Measurements from ENCODE around the gene CD44. TPM values are rescaled to one million over a fixed set of nuclear protein-coding genes. Genes with fewer than 3 reads are reported as not detected.

CD44 gene
- total RNA-seq, 4 donors from 2014 or later = 19.5 to 32.5 (median 29.2) TPM

DNA sequence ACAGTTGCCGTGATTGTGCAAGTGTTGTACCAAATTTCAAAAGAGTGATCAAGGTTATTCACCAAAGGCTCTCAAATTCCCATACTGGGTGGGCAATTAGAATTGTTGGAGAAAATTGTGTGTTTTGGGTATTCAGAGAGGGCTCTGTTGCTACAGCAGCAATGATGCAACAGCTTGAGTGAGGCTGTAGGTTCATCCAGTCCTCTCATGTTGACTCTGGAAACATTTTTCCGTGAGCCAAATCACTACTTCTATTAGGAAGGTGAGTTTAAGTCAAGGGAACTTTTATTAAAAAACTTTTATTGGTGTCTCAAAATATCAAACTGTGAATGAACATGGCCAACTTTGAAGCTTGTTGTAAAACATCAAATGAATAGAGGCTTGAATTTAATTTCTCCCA, 116.5 kb downstream of the CD44 start:
- intact Hi-C loops (cut with DNase I; ENCODE audit: low total_unique reads) (no loop called here), in situ Hi-C loops (cut with MboI; ENCODE audit: low sequenced_read_pairs in 4 of 4) (no loop called here)
- TF ChIP-seq, protein P1, sequence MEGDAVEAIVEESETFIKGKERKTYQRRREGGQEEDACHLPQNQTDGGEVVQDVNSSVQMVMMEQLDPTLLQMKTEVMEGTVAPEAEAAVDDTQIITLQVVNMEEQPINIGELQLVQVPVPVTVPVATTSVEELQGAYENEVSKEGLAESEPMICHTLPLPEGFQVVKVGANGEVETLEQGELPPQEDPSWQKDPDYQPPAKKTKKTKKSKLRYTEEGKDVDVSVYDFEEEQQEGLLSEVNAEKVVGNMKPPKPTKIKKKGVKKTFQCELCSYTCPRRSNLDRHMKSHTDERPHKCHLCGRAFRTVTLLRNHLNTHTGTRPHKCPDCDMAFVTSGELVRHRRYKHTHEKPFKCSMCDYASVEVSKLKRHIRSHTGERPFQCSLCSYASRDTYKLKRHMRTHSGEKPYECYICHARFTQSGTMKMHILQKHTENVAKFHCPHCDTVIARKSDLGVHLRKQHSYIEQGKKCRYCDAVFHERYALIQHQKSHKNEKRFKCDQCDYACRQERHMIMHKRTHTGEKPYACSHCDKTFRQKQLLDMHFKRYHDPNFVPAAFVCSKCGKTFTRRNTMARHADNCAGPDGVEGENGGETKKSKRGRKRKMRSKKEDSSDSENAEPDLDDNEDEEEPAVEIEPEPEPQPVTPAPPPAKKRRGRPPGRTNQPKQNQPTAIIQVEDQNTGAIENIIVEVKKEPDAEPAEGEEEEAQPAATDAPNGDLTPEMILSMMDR (IDR thresholded peaks at IDR 0.05 in 4 of 5, conservative IDR thresholded peaks at IDR 0.05 in 1 of 5) = no peak
- TF ChIP-seq POLR2A (IDR thresholded peaks at IDR 0.05) = no peak
- ATAC-seq (no peak), DNase-seq (no peak)
- H3K9me3 ChIP-seq = no peaks in the 10 kb centered on the region
- no peak overlapping the region for H3K27ac ChIP-seq
- no peaks in the 10 kb centered on the region for H3K36me3 ChIP-seq
- H3K27me3 ChIP-seq = no peaks in the 10 kb centered on the region
- no peaks in the 10 kb centered on the region for H3K4me1 ChIP-seq
- H3K4me3 ChIP-seq = no peak overlapping the region

DNA sequence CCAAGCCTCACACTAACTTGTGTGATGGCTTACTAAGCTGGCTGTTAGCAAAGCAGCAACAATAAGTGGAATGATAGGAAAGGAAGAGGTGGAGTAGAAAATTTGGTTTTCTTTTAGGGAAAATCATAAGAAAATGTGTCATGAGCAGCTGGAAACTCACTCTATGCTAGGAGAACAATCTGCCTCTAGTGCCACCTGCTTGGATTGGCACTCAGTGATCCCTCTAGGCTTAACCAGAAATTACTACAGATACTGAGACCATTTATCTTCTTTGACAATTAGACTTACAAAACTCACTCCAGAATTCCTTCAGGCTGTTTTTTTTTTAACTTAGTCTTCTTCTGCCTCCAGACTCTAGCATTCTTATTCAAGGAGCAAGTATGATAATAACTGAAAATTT, 117.3 kb downstream of the CD44 start:
- no peak for DNase-seq

DNA sequence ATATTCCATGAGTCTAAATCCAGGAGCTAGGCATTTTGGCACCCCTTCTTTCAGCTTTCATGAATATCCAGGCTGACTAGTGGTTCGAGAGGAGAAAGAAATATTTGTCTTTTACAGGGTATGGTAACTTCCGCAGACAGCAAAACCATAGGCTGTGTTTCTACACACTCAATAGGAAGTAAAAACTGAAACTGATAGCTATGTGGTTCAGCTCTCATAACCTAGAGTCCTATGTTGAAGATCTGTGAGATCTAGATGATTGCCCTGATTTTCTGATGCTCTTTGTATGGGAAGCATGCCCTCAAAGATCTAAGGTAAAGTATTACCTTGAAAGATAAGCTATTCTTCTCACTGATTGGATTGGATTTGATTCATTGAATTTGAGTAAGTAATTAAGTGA, 118.3 kb downstream of the CD44 start:
- DNase-seq (no peak), ATAC-seq (no peak)
- in situ Hi-C loops (cut with MboI; ENCODE audit: low sequenced_read_pairs in 4 of 4) = no loop called here
- TF ChIP-seq POLR2A (IDR thresholded peaks at IDR 0.05) = no peak
- TF ChIP-seq, protein P1 (IDR thresholded peaks at IDR 0.05 in 4 of 5, conservative IDR thresholded peaks at IDR 0.05 in 1 of 5) = no peak
- Histone ChIP-seq H3K36me3 (no peaks in the 10 kb centered on the region), H3K4me1 (no peaks in the 10 kb centered on the region), H3K9me3 (no peaks in the 10 kb centered on the region), H3K4me3 (no peak overlapping the region), H3K27ac (no peak overlapping the region), H3K27me3 (no peaks in the 10 kb centered on the region)
- intact Hi-C loops (cut with DNase I; ENCODE audit: low total_unique reads) = no loop called here

More for the DNA sequence above, 117.3 kb downstream of the CD44 start:
- no peak overlapping the region for H3K4me3 ChIP-seq
- in situ Hi-C loops (cut with MboI; ENCODE audit: low sequenced_read_pairs in 4 of 4) (no loop called here), intact Hi-C loops (cut with DNase I; ENCODE audit: low total_unique reads) (no loop called here)
- no peaks in the 10 kb centered on the region for H3K36me3 ChIP-seq
- no peaks in the 10 kb centered on the region for H3K27me3 ChIP-seq
- no peak for ATAC-seq
- no peak for TF ChIP-seq POLR2A (IDR thresholded peaks at IDR 0.05)
- TF ChIP-seq, protein P1 (IDR thresholded peaks at IDR 0.05 in 4 of 5, conservative IDR thresholded peaks at IDR 0.05 in 1 of 5) = no peak
- no peaks in the 10 kb centered on the region for H3K9me3 ChIP-seq
- H3K4me1 ChIP-seq = no peaks in the 10 kb centered on the region
- no peak overlapping the region for H3K27ac ChIP-seq

DNA sequence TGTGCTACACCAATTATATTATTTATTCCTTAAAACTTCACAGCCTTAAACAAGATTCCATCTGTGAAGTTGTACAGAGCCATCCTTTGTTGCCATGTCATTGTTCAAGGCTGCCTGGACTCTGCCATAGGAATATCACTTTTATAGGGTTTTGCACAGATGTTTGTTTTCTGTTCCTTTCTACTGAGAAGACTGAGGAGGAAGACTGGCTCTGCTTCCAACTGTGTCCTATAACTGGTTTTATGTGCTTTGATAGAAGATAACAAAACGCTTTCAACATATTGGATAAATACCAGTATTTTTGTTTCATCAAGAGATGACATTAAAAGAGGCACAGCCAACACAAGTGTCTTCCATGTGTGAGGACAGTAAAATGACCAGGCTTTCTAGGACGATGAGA, 120.6 kb downstream of the CD44 start:
- no peaks in the 10 kb centered on the region for H3K27me3 ChIP-seq
- intact Hi-C loops (cut with DNase I; ENCODE audit: low total_unique reads) = no loop called here
- H3K36me3 ChIP-seq = no peaks in the 10 kb centered on the region
- ATAC-seq (no peak), DNase-seq (no peak)
- no peaks in the 10 kb centered on the region for H3K9me3 ChIP-seq
- in situ Hi-C loops (cut with MboI; ENCODE audit: low sequenced_read_pairs in 4 of 4) = no loop called here
- TF ChIP-seq, protein P1 (IDR thresholded peaks at IDR 0.05 in 4 of 5, conservative IDR thresholded peaks at IDR 0.05 in 1 of 5) = no peak
- no peak for TF ChIP-seq POLR2A (IDR thresholded peaks at IDR 0.05)
- H3K4me1 ChIP-seq = no peaks in the 10 kb centered on the region
- no peak overlapping the region for H3K4me3 ChIP-seq
- H3K27ac ChIP-seq = no peak overlapping the region

DNA sequence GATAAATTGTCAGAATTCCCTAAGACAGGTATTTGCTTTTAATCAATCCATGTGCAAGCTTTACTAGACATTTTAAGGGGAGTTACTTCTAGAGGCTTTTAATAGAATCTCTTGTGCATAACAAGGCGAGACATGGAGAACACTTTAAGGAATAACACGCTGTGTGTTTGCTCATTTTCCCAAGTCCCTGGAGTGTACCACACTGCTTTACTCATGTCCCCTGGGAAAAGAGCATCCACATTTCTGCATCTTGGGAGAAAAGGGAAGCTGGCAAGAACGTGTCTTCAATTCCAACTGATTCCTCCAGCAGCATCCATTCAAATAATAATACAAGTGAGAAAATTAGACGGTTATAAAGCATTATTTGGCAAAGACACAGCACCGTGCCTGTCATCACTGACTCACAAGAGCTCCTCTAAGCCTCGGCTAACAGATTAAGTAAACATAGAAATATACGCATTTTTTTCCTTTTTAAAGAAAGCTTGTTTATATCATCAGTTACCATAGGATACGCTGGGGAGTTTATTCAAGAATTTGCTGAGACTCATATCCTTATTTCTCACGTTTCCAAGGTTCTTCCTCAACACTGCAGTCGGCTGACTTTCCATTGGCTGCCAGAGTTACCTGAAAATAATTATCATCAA, 121.5 kb downstream of the CD44 start:
- ATAC-seq = no peak
- Histone ChIP-seq H3K9me3 (no peaks in the 10 kb centered on the region), H3K4me3 (no peak overlapping the region), H3K36me3 (no peaks in the 10 kb centered on the region), H3K4me1 (no peaks in the 10 kb centered on the region), H3K27ac (no peak overlapping the region), H3K27me3 (no peaks in the 10 kb centered on the region)
- intact Hi-C loops (cut with DNase I; ENCODE audit: low total_unique reads) = no loop called here
- no peak for TF ChIP-seq POLR2A (IDR thresholded peaks at IDR 0.05)
- TF ChIP-seq, protein P1 (IDR thresholded peaks at IDR 0.05 in 4 of 5, conservative IDR thresholded peaks at IDR 0.05 in 1 of 5) = no peak
- DNase-seq = no peak
- in situ Hi-C loops (cut with MboI; ENCODE audit: low sequenced_read_pairs in 4 of 4) = no loop called here

Measured in gastrocnemius medialis (tissue), 4 donors.